Fibroblast of peridontal ligament (primary cell): ENCODE measurements around the gene PRSS21.
A peak's percentile ranks its signal among the peaks of the same experiment; 100 is the strongest.

Experiments
- DNase-seq: peaks from one replicate; pipeline ENCODE4 v3.0.0-alpha.2; 2010; ENCODE audit errors: extremely low read depth

PRSS21 gene

DNA sequence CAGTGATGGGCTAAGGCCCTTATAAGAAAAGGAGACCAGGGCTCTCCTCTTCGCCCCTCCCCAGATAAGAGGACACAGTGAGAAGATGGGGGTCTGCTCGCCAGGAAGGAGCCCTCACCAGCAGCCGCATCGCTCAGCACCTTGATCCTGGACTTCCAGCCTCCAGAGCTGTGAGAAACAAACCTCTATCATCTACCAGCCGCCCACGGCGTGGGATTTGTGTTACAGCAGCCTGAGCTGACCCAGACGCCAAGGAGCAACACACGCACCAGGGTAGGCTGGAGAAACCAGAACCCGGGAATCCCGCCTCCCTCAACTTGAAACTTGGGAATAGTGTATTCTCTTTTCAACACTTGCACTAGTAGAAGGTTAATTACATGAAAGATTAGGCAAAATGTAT is 8.9 kb downstream of the PRSS21 start:
- DNase-seq: no peak

DNA sequence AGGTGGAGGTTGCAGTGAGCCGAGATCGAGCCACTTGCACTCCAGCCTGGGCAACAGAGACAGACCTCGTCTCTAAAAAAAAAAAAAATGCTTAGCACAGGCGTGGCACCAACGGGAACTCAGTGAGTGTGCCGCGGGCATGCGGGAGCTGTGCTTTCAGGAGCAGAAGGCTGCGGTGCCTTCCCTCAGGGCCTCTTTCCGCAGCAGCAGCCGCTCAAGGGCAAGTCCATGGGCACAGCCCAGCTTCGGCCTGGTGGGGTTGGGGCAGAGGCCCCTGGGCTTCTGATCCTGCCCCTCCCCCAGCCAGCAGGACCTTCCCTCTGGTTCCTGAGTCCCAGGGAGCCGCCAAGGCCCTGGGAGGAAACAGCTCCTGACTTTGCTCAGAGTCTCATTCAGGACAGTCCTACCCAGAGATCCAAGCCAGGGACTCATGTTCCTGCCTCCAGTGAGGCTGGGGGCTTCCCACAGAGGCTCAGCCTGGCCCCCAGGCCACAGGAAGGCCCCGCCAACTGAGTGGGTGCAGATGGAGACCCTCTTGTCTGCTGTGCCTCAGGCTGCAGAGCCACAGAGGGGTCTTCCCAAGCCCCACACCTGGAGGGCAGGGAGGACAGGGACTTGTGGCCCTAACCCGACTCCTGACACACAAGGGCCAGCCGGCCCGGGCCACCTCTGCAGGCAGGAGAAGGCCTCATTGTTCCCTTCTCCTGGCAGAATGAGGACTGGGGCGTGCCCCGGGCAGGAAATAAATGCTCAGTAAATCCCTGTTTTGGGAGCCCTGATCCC is 9.7 kb downstream of the PRSS21 start:
- no peak for DNase-seq

DNA sequence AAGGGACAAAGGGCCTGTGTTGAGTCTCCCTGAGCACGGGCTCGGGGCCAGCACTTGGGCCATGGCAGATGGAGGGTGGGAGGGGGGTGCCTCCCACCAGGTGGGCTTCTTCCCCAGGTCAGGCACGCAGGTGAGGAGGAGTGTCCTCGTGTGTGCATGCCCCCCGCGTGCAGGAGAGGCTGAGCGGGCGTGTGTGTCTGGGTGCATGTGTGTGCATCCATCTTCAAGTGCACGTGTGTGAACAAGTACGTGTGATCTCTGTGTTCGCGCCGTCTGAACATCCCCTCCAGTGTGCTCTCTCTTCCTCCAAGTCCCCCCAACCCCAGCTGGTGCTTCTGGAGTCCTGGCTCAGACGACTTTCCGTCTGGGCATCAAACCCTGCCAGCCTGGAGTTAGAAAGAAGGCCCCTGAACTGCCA is 10.3 kb downstream of the PRSS21 start:
- DNase-seq: no peak

DNA sequence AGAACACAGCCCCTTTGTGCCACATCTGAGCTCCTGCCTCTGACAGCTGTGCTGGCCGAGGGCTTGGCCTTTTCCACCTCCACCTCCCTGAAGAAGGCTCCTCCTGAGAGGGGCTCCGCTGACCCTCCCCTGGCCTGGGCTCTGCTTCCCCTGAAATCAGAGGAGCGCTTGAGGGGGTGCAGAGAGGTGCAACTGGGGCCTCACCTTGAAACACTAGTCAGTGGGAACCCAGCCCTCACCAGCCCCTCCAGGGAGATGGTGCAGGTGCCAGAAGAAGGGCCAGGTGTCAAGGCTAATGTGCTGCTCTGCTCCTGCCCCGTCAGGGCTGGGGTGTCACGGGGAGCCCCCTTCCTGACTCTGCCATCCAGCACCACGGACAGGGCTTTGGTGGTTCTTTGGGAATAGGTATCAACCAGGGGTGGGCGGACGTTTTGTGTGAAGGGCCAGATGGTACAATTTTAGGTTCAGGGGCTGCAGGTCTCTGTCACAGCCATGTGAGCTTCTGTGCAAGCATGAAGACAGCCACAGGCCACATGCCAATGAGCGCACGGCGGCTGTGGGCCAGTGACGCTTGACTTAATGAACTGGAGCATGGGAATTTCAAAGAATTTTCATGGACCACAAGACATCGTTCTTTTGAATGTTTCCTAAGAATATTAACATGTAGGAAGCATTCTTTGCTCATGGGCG is 10.9 kb downstream of the PRSS21 start:
- no peak for DNase-seq

DNA sequence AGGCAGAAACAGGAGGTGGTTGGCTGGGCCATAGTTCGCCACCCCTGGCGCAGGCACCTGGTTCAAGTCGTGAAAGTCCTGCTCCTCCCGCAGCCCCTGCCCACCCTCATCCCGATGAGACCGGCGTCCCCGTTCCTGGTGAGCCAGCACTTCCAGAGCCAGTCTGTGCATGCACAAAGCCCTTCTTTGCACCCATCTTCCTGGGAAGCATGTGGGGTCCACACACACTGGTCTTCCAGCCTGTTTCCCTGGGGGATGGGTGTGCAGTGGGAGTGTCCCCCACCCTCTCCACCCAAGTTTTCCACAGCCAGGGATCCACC is 11.4 kb downstream of the PRSS21 start:
- no peak for DNase-seq

DNA sequence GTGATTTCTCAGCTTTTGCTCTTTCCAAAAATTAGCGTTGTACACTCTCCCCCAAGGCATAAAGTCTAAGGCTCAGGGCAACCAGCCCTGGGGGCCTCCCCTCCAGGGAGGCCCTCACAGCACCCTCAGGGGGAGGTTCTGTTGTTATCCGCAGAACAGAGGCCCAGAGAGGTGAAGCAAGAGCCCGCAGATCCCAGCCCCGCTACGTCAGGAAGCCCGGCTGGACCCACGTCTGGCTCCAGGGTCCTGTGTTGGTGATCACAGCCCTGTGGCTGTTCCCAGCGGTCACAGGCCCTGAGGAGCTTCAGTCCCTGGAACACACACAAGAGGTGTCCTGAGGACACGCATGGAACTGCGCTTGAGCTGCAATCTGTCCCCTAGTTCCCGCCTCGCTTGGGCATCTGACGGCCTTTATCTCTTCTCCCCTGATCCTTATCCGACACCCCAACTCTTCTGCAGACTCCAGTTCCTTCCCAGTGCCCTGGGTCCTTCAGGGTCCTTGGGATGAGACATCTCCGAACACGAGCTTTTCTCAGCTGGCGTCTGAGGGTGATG is 11.9 kb downstream of the PRSS21 start:
- DNase-seq: no peak

DNA sequence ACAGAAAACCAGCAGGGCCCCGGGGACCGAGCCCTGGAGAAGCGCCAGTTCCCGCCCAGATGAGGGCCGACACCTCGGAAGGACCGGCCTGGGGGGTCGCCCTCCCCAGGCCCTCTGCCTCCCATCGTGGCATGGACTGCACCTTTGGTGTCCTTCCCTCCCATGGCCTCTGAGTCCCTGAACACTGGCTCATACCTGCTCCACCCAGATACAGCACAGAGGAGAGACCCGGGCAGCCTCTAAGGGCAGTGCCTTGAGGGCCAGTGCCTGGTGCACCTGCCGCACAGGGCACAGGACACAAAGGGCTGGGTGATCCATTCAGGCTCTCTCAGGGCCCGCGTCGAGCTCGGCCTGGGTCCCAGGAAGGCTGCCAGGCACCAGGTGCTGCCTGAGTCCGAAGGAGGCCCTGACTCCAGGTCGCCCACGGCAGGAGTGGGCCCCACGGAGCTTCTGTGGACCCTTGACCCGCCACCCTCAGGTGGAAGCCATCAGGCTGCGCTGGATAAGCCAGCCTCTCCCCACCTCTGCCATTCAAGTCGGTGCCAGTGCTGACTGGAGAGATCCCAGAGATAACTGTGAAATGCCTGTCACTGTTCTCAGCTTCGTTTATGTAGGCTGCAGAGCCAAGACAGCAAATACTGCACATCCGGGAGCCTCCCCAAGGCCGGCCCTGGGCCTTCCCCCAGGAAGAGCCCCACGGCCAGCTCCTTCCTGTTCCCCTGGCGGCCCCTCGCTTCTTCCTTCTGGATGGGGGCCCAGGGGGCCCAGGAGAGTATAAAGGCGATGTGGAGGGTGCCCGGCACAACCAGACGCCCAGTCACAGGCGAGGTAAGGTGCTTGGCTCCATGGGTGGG is 12.7 kb downstream of the PRSS21 start, which contains the start of gene ZG16B:
ZG16B (plus strand) TSS at position 803 of the 854 bp plus-strand sequence. CDS start 139 bp downstream, outside the sequence.
- no peak for DNase-seq

DNA sequence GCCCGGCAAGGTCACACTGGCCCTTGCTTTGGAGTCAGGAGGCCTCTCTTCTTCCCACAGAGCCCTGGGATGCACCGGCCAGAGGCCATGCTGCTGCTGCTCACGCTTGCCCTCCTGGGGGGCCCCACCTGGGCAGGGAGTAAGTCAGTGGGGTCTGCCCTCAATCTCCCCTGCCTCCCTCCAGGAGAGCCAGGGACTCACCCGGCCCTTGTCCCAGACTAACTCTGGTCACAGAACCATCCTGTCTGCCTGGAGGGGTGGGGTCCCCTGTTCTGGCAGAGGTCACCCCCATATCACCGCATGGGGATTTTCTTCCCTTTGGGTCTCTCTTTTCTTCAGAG is 13.3 kb downstream of the PRSS21 start:
- no peak for DNase-seq

DNA sequence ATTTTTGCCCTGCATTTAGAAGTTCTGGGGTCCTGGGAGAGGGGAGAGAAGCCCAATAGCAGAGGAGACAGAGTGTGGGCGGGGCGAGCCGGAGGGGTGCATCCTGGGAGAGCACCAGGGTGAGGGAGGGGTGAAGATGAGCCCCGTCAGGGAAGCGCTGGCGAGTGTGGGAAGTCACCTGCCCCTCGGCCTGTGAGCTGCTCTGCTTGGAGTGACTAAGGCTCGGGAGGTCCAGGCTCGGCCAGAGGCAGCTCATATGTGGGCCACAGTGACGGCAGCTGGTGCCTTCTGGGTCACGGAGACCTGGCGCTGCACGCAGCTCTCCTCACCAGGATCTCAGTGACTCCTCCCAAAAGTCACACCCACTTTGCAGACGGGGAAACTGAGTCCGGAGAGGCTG is 14.2 kb downstream of the PRSS21 start:
- DNase-seq: no peak

DNA sequence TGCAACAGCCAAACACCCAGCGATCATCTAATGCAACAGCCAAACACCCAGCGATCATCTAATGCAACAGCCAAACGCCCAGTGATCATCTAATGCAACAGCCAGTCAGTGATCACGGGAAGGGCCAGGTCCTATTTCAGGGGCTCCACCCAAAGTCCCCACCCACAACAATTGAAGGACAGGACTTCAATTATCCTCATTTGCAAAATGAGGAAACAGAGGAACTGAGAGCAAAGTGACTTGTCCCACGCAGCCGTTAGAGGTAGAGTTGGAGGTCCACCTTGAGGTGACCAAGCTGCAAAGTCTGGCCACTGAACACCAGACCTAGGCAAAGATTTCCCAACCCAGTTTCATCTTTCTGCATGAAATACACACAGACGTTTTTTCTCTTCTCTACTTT is 16.7 kb downstream of the PRSS21 start:
- no peak for DNase-seq

DNA sequence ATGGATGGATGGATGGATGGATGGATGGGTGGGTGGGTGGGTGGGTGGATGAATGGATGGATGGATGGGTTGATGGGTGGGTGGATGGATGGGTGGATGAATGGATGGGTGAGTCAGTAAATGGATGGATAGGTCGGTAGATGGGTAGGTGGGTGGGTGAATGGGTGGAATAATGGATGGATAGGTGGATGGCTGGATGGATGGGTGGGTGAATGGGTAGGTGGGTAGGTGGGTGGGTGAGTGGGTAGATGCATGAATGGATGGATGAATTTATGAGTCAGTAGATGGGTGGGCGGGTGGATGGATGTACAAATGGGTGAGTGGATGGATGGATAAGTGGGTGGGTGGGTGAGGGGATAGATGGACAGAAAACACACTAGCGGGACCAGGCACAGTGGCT is 17.9 kb downstream of the PRSS21 start:
- no peak for DNase-seq

DNA sequence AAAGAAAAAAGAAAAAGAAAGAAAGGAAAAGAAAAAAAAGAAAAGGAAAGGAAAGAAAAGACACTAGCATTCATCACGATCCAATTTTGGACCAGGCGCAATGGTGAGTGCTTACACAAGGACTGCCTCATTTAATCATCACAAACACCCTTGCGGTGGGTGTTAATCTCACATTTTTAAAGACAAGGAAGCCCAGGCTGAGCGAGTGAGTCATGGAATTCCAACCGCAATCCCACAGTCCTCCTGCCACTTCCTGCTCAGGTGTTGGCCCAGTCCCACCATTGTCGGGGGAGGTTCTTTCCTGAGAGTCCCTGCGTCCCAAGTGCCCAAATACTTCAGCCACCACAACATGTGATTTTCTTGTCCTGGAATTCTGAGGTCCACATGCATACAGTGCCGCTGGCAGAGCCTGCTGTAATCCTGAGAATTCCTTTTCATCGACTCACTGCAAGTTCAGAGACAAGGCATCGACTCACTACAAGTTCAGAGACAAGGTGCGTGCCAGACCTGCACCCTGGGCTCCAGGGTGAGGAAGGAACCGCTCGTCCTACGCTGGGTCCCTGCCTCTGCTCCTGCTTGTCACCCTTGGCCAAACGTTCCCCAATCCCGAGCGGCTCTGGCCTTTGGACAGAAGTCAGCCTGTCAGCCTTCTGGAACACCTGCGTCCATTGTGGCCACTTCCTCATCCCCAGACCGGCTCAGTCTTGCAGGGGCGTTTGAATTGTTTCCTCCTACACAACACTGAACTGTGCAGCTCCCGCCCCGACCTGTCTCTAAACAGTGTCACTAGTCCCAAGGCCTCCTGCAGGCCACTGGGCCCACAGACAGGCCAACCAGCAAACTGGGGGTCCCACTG is 18.8 kb downstream of the PRSS21 start:
- peak; percentile 80 for DNase-seq

DNA sequence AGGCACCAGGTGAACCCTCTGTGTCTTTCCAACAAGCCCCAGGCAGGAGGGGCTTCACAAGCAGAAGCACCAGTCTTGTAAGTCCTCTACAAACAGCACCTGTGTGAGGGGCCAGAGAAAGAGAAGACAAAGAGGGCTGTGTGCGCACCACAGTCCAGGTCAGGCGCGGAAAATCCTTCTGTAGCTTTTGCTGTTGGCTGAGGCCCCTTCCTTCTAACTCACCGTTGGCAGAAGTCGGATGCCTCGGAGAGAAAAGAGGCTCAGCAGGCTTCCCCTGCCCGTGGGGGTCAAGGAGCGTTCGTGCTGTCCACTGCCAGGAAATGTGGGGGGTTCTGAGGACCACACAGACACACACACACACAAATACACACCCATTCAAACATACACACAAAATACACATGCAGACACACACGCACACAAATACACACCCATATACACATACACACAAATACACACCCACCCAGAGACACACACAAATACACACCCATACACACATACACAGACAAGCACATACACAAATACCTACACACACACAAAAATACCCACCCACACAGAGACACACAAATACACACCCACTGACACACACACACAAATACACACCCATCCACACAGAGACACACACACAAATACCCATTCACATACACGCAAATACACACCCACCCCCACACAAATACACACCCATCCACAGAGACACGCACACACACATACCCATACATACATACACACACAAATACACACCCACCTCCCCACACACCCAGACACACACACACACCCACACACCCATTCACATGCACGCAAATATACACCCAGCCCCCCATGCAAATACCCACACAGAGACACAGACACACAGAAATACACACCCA is 19.8 kb downstream of the PRSS21 start:
- DNase-seq: no peak

DNA sequence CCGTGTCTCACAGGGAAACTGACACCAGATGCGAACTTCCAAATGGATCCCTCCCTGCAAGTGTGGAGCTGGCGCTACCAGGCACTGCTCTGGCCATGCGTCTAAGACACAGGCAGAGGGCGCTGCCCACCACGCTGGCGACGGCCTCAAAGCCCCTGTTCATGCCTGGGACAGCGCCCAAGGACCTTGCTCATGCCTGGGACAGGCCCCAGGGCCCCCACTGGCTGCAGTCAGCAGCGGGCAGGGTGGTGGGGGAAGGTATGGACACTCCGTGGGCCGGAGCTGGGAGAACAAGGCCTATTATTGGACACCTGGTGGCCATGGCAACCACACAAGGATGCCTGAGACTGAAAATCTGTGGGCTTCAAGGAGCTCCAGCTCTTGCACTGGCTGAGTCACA is 21.9 kb downstream of the PRSS21 start:
- DNase-seq: peak; percentile 77

DNA sequence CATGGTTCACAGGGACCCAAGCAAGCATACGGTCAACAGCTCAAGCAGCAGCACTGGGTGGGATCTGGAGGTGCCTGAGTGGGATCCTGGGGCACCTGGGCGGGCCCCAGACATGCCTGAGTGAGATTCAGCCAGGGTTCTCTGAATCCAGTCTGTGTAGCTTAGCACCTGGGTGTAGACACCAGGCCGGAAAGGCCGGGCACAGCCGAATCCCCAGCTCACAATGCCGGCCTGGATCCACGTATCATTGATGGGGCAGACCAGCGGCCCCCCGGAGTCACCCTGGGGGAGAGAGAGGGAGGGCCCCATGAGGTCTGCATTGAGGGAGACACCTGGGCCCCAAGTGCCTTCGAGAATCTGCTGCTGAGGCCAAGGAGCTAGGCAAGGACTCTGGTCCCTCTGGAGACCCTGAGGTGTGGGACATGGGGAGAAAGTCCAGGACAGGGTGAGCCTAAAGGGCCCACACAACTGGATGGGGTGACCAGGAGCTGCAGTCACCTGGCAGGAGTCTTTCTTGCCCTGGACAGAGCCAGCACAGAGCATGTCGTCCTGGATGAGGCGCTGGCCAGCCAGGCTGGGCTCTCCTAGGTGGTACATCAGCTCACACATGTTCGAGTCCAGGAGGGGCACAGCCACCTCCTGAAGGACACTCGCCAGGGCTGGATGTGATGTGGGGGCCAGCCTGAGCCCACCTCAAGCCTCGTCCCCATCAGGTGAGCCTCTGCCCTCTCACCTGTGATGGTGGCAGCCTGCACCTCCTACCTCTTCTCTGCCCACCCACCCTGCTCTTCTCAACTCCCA is 22.8 kb downstream of the PRSS21 start:
- DNase-seq: no peak

DNA sequence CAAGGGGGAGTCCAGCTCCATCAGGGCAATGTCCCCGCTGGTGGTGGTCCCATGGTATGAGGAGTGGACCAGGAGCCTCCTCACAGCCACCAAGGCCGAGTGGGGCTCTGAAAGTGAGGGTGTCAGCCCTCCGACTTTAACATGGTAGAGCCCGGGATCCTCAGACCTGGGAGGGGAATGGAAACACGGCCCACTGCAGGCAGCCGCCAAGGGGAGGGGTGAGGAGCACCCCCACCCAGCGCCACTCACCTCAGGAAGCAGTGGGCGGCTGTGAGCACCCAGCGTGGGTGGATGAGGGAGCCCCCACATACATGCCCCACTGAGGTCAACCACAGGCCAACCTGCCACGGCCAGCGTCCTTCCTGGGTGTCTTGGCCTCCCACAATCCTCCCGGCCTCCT is 23.9 kb downstream of the PRSS21 start:
- no peak for DNase-seq

DNA sequence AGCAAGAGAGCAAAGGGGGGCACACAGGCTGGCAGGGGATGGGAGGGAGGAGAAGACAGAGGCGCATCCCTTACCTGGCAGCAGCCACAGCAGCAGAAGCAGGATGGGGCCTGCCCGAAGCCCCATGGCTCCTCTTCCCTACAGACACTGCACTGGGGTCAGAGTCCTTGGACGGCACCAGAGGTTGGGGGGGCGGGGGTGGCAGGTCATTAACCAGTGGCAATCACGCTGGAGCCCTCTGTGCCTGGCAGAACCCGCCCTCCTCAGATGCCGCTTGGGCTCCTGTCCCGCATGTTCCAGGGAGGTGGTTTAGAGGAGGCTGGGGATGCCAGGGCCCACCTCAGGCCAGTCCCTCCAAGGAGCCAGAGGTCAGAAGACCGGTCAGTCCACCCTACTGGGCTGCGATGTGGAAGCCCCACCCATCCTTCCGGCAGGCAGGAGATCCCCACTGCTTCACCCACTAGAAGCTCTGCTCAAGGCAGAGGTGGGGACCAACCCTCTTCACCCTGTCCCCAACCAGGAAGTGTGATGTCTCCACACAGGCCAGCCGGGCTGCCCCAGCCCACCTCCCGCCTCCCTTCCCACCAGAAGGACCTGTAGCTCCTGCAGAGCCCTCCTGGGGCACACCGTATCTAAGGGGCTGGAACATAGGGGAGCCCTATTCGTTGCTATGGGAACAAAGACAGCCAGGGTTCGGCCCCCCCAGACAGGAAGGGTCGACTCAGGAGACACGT is 24.7 kb downstream of the PRSS21 start:
- no peak for DNase-seq

DNA sequence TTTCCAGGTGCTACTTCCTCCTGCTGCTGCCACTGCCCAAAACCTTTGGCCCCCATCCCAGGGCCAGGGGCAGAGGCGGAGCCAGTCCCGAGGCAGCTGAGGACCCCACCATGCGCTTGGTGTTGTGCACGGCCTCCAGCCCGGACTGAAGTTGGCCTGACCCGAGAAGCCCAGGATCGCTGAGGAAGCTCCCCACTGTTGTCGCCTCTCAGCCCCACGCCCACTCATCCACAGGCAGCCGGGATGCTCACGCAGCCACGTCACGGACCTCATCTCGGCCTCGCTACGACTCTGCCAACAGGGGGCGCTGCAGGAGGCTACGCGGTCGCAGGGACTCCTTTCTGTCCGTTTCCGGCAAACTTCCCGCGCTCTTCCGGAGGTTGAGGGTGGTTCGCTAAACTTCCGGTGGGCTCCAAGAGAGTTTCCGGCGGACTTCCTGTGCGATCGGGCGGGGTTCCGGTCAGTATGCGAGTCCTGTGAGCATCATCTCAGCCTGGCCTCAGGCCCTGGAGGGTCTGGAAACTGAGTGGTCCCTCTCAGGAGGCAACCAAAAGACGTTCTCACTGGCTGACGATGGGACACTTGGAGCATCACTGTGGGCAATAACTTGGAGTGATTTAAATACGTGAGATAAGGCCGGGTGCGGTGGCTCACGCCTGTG is 25.4 kb downstream of the PRSS21 start:
- no peak for DNase-seq
